Measurements from ENCODE around the gene PSMD6. TPM values are rescaled to one million over a fixed set of nuclear protein-coding genes. Genes with fewer than 3 reads are reported as not detected.
A peak's percentile ranks its signal among the peaks of the same experiment; 100 is the strongest.

The PSMD6 gene
- polyA plus RNA-seq, 3 donors: 54.6 to 135 (median 101) TPM

DNA sequence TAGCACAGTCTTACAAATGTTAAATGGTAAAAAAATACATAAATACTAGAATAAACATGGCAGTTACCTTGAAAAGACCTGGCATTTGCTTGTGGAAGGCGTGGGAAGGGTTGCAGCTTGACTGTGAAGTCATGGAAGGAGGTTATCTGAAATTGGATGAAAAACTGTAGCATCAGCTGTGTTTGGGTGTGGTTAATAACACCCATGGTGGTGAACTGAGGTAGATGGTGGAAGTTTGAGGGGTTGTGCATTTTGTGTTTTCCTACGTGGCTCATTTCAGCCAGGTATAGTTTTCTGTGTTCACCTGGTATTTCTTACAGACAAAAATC is 46.5 kb downstream of the PSMD6 start:
- Mint-ChIP-seq H3K36me3 (peaks cover 33 to 38% of the 10 kb centered on the region in 2 donors), H3K4me3 (peak overlapping the region in 1 of 2 donors; percentile 80), H3K27ac (peak overlapping the region; percentile 94 to 97 (median 95)), H3K4me1 (peaks cover 66% of the 10 kb centered on the region), H3K27me3 (ENCODE audit: low read depth in 3 of 3) (peaks cover 0 to 3% (median 0%) of the 10 kb centered on the region in 3 donors), H3K9me3 (no peaks in the 10 kb centered on the region)
- Histone ChIP-seq H3K27me3 (ENCODE audit: control insufficient read depth in 2 of 2, insufficient read depth in 2 of 2, low read length in 2 of 2) (no peaks in the 10 kb centered on the region), H3K4me2 (replicated peaks; ENCODE audit: extremely low read depth, low read length, poor library complexity, severe bottlenecking) (peak overlapping the region; percentile 56), H3K4me3 (replicated peaks in 1 of 3; ENCODE audit: low read depth in 2 of 3, low read length in 3 of 3) (peak overlapping the region in 1 of 3 experiments; percentile 44), H3K79me2 (ENCODE audit: insufficient read depth, low read length) (peaks cover 90% of the 10 kb centered on the region), H3K4me1 (ENCODE audit: control insufficient read depth in 1 of 2, insufficient read depth in 2 of 2, low read length in 2 of 2) (peaks cover 52 to 57% of the 10 kb centered on the region in 2 donors), H3K9ac (ENCODE audit: insufficient read depth, low read length, poor library complexity, severe bottlenecking) (no peak overlapping the region), H3K9me3 (replicated peaks in 1 of 2; ENCODE audit: control insufficient read depth in 1 of 2, insufficient read depth in 1 of 2, low read length in 2 of 2) (no peaks in the 10 kb centered on the region), H2AFZ (ENCODE audit: insufficient read depth, low read depth, low read length, poor library complexity, severe bottlenecking) (peak overlapping the region; percentile 18), H4K20me1 (ENCODE audit: insufficient read depth, low read length) (peaks cover 6% of the 10 kb centered on the region), H3K27ac (ENCODE audit: low read depth in 1 of 2, low read length in 2 of 2) (peak overlapping the region; percentile 59 to 85), H3K36me3 (replicated peaks in 1 of 2; ENCODE audit: control insufficient read depth in 1 of 2, insufficient read depth in 2 of 2, low read length in 2 of 2) (peaks cover 16 to 43% of the 10 kb centered on the region in 2 donors)
- 32% methylated on average over 2 of the region's 2 CpGs for WGBS (ENCODE audit: insufficient coverage)
- TF ChIP-seq, protein P1, sequence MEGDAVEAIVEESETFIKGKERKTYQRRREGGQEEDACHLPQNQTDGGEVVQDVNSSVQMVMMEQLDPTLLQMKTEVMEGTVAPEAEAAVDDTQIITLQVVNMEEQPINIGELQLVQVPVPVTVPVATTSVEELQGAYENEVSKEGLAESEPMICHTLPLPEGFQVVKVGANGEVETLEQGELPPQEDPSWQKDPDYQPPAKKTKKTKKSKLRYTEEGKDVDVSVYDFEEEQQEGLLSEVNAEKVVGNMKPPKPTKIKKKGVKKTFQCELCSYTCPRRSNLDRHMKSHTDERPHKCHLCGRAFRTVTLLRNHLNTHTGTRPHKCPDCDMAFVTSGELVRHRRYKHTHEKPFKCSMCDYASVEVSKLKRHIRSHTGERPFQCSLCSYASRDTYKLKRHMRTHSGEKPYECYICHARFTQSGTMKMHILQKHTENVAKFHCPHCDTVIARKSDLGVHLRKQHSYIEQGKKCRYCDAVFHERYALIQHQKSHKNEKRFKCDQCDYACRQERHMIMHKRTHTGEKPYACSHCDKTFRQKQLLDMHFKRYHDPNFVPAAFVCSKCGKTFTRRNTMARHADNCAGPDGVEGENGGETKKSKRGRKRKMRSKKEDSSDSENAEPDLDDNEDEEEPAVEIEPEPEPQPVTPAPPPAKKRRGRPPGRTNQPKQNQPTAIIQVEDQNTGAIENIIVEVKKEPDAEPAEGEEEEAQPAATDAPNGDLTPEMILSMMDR (IDR thresholded peaks at IDR 0.05): no peak
- intact Hi-C loops (cut with micrococcal nuclease): loop anchor here (2.0 to 5.0 kb wide), 2 partner anchors 65 to 66 kb away; partner anchors contain the start of gene SCAANT1 (in 1 of the 2)
- DNase-seq: no peak

DNA sequence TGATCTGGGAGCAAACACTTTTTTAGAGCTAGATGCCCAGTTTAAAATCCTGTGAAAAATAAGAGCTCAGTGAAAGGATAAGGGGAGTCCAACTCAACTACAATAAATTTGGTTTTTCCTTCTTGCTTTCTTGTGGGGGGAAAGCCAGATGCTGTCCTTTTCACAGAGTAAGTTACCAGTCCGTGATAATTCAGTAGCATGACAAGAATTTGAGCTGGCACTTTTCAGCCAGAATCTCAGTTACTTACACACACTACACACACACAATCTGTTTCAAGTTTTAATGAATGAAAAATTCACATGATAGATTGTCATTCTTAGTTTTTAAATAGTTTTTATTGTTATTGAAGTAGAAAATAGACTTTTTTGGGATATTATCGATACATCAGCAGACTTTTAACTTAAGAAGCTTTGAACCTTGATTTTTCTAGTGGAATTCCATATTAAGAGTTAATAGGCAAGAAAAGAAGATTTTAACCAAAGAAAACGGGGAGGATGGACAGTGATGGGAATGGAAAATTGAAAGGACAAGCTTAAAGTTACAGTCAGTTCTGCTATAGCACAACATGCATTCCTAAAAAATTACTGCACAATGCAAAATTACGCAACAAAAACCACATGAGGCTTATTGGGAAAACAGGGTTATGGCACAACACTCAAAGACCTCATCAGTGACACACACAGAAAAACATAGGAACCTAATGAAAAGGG is 47.0 kb downstream of the PSMD6 start:
- H3K27ac ChIP-seq (ENCODE audit: low read depth in 1 of 2, low read length in 2 of 2): peak overlapping the region; percentile 59 to 85
- Mint-ChIP-seq H3K9me3 (no peaks in the 10 kb centered on the region), H3K27me3 (ENCODE audit: low read depth in 3 of 3) (peaks cover 0 to 3% (median 0%) of the 10 kb centered on the region in 3 donors), H3K36me3 (peaks cover 28 to 38% of the 10 kb centered on the region in 2 donors), H3K4me1 (peaks cover 67% of the 10 kb centered on the region), H3K4me3 (peak overlapping the region; percentile 39 to 80), H3K27ac (peak overlapping the region; percentile 94 to 97 (median 95))
- no peaks in the 10 kb centered on the region for H3K9me3 ChIP-seq (replicated peaks in 1 of 2; ENCODE audit: control insufficient read depth in 1 of 2, insufficient read depth in 1 of 2, low read length in 2 of 2)
- peaks cover 94% of the 10 kb centered on the region for H3K79me2 ChIP-seq (ENCODE audit: insufficient read depth, low read length)
- DNase-seq: peak; percentile 84 to 90 (median 90)
- H3K36me3 ChIP-seq (replicated peaks in 1 of 2; ENCODE audit: control insufficient read depth in 1 of 2, insufficient read depth in 2 of 2, low read length in 2 of 2): peaks cover 14 to 38% of the 10 kb centered on the region in 2 donors
- H3K9ac ChIP-seq (ENCODE audit: insufficient read depth, low read length, poor library complexity, severe bottlenecking): peak overlapping the region; percentile 12
- H2AFZ ChIP-seq (ENCODE audit: insufficient read depth, low read depth, low read length, poor library complexity, severe bottlenecking): peak overlapping the region; percentile 18
- peak overlapping the region in 2 of 3 experiments; percentile 7 to 44 for H3K4me3 ChIP-seq (replicated peaks in 1 of 3; ENCODE audit: low read depth in 2 of 3, low read length in 3 of 3)
- H3K4me2 ChIP-seq (replicated peaks; ENCODE audit: extremely low read depth, low read length, poor library complexity, severe bottlenecking): peak overlapping the region; percentile 56
- TF ChIP-seq, protein P1 (IDR thresholded peaks at IDR 0.05): no peak
- WGBS (ENCODE audit: insufficient coverage): 100% methylated on average over 1 of the region's 4 CpGs
- no peaks in the 10 kb centered on the region for H3K27me3 ChIP-seq (ENCODE audit: control insufficient read depth in 2 of 2, insufficient read depth in 2 of 2, low read length in 2 of 2)
- intact Hi-C loops (cut with micrococcal nuclease): loop anchor here (2.0 to 5.0 kb wide), 2 partner anchors 64 to 66 kb away; partner anchors contain the start of gene SCAANT1 (in 1 of the 2)
- H3K4me1 ChIP-seq (ENCODE audit: control insufficient read depth in 1 of 2, insufficient read depth in 2 of 2, low read length in 2 of 2): peaks cover 51 to 57% of the 10 kb centered on the region in 2 donors
- H4K20me1 ChIP-seq (ENCODE audit: insufficient read depth, low read length): peaks cover 8% of the 10 kb centered on the region

Measured in CD14-positive monocyte (primary cell).